ENCODE data around the gene SYT1. TPM values are rescaled to one million over a fixed set of nuclear protein-coding genes. Genes with fewer than 3 reads are reported as not detected.

SYT1 gene
- total and polyA plus RNA-seq, 2 experiments from 2014 or later = 48.7 to 51.7 TPM

- TF ChIP-seq, protein P1, sequence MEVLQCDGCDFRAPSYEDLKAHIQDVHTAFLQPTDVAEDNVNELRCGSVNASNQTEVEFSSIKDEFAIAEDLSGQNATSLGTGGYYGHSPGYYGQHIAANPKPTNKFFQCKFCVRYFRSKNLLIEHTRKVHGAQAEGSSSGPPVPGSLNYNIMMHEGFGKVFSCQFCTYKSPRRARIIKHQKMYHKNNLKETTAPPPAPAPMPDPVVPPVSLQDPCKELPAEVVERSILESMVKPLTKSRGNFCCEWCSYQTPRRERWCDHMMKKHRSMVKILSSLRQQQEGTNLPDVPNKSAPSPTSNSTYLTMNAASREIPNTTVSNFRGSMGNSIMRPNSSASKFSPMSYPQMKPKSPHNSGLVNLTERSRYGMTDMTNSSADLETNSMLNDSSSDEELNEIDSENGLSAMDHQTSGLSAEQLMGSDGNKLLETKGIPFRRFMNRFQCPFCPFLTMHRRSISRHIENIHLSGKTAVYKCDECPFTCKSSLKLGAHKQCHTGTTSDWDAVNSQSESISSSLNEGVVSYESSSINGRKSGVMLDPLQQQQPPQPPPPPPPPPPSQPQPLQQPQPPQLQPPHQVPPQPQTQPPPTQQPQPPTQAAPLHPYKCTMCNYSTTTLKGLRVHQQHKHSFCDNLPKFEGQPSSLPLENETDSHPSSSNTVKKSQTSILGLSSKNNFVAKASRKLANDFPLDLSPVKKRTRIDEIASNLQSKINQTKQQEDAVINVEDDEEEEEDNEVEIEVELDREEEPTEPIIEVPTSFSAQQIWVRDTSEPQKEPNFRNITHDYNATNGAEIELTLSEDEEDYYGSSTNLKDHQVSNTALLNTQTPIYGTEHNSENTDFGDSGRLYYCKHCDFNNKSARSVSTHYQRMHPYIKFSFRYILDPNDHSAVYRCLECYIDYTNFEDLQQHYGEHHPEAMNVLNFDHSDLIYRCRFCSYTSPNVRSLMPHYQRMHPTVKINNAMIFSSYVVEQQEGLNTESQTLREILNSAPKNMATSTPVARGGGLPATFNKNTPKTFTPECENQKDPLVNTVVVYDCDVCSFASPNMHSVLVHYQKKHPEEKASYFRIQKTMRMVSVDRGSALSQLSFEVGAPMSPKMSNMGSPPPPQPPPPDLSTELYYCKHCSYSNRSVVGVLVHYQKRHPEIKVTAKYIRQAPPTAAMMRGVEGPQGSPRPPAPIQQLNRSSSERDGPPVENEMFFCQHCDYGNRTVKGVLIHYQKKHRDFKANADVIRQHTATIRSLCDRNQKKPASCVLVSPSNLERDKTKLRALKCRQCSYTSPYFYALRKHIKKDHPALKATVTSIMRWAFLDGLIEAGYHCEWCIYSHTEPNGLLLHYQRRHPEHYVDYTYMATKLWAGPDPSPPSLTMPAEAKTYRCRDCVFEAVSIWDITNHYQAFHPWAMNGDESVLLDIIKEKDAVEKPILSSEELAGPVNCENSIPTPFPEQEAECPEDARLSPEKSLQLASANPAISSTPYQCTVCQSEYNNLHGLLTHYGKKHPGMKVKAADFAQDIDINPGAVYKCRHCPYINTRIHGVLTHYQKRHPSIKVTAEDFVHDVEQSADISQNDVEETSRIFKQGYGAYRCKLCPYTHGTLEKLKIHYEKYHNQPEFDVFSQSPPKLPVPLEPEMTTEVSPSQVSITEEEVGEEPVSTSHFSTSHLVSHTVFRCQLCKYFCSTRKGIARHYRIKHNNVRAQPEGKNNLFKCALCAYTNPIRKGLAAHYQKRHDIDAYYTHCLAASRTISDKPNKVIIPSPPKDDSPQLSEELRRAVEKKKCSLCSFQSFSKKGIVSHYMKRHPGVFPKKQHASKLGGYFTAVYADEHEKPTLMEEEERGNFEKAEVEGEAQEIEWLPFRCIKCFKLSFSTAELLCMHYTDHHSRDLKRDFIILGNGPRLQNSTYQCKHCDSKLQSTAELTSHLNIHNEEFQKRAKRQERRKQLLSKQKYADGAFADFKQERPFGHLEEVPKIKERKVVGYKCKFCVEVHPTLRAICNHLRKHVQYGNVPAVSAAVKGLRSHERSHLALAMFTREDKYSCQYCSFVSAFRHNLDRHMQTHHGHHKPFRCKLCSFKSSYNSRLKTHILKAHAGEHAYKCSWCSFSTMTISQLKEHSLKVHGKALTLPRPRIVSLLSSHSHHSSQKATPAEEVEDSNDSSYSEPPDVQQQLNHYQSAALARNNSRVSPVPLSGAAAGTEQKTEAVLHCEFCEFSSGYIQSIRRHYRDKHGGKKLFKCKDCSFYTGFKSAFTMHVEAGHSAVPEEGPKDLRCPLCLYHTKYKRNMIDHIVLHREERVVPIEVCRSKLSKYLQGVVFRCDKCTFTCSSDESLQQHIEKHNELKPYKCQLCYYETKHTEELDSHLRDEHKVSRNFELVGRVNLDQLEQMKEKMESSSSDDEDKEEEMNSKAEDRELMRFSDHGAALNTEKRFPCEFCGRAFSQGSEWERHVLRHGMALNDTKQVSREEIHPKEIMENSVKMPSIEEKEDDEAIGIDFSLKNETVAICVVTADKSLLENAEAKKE (CRISPR knock-in tag; IDR thresholded peaks at IDR 0.05) = no peak
- TF ChIP-seq EZH2phosphoT487 (IDR thresholded peaks at IDR 0.05; ENCODE audit: unreplicated experiment) = no peak
- TF ChIP-seq JUNB (IDR thresholded peaks at IDR 0.05; ENCODE audit: unreplicated experiment) = no peak
- no peak for TF ChIP-seq NANOG (IDR thresholded peaks at IDR 0.05; ENCODE audit: borderline replicate concordance)
- no peak for TF ChIP-seq EZH2 (IDR thresholded peaks at IDR 0.05; ENCODE audit: low read depth, unreplicated experiment)
- TF ChIP-seq ZNF114 (CRISPR knock-in tag; IDR thresholded peaks at IDR 0.05) = no peak
- no peak for TF ChIP-seq ZNF331 (CRISPR knock-in tag; IDR thresholded peaks at IDR 0.05; ENCODE audit: low read depth)
- TF ChIP-seq, protein P2, sequence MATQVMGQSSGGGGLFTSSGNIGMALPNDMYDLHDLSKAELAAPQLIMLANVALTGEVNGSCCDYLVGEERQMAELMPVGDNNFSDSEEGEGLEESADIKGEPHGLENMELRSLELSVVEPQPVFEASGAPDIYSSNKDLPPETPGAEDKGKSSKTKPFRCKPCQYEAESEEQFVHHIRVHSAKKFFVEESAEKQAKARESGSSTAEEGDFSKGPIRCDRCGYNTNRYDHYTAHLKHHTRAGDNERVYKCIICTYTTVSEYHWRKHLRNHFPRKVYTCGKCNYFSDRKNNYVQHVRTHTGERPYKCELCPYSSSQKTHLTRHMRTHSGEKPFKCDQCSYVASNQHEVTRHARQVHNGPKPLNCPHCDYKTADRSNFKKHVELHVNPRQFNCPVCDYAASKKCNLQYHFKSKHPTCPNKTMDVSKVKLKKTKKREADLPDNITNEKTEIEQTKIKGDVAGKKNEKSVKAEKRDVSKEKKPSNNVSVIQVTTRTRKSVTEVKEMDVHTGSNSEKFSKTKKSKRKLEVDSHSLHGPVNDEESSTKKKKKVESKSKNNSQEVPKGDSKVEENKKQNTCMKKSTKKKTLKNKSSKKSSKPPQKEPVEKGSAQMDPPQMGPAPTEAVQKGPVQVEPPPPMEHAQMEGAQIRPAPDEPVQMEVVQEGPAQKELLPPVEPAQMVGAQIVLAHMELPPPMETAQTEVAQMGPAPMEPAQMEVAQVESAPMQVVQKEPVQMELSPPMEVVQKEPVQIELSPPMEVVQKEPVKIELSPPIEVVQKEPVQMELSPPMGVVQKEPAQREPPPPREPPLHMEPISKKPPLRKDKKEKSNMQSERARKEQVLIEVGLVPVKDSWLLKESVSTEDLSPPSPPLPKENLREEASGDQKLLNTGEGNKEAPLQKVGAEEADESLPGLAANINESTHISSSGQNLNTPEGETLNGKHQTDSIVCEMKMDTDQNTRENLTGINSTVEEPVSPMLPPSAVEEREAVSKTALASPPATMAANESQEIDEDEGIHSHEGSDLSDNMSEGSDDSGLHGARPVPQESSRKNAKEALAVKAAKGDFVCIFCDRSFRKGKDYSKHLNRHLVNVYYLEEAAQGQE (IDR thresholded peaks at IDR 0.05; ENCODE audit: unreplicated experiment) = no peak
Observed at GRCh38 chr12:79048962-79049361, 184.4 kb downstream of the SYT1 start (continued).
